ENCODE results near the gene SH2D3A.

- TF ChIP-seq EZH2 (IDR thresholded peaks at IDR 0.05; ENCODE audit: borderline replicate concordance, low read length) (no peak), CTCF (IDR thresholded peaks at IDR 0.05; ENCODE audit: low read length) (no peak)
Observed at GRCh38 chr19:6706633-6706958, 60.6 kb downstream of the SH2D3A start.
